ENCODE data around the gene FAM120C.

The FAM120C gene

GRCh38 chrX:54166915-54167314 lies 16.1 kb downstream of the FAM120C start:
- DNase-seq: no peak

- no peak for DNase-seq
Observed at GRCh38 chrX:54157561-54157960, 25.5 kb downstream of the FAM120C start.

GRCh38 chrX:54134269-54134668 lies 48.8 kb downstream of the FAM120C start:
- DNase-seq: no peak

- no peak for DNase-seq
Observed at GRCh38 chrX:54116391-54116790, 66.7 kb downstream of the FAM120C start.

- no peak for DNase-seq
Observed at GRCh38 chrX:54093571-54093970, 89.5 kb downstream of the FAM120C start.

- DNase-seq: no peak
Observed at GRCh38 chrX:54093159-54093558, 89.9 kb downstream of the FAM120C start.

- no peak for DNase-seq
Observed at GRCh38 chrX:54090880-54091279, 92.2 kb downstream of the FAM120C start.

GRCh38 chrX:54089191-54089590 lies 93.9 kb downstream of the FAM120C start:
- no peak for DNase-seq

GRCh38 chrX:54087661-54088060 lies 95.4 kb downstream of the FAM120C start:
- DNase-seq: no peak

GRCh38 chrX:54085666-54086065 lies 97.4 kb downstream of the FAM120C start:
- DNase-seq: no peak

- no peak for DNase-seq
Observed at GRCh38 chrX:54076903-54077302, 106.2 kb downstream of the FAM120C start.

GRCh38 chrX:54074826-54075225 lies 108.2 kb downstream of the FAM120C start:
- DNase-seq: no peak

GRCh38 chrX:54067766-54068165 lies 115.3 kb downstream of the FAM120C start:
- DNase-seq: no peak

GRCh38 chrX:54066841-54067240 lies 116.2 kb downstream of the FAM120C start:
- no peak for DNase-seq

GRCh38 chrX:54064564-54064963 lies 118.5 kb downstream of the FAM120C start:
- no peak for DNase-seq

- no peak for DNase-seq
Observed at GRCh38 chrX:54063361-54063760, 119.7 kb downstream of the FAM120C start.

- DNase-seq: no peak
Observed at GRCh38 chrX:54049801-54050200, 133.3 kb downstream of the FAM120C start.

GRCh38 chrX:54048412-54048811 lies 134.6 kb downstream of the FAM120C start:
- no peak for DNase-seq

- no peak for DNase-seq
Observed at GRCh38 chrX:54045563-54046228, 137.4 kb downstream of the FAM120C start.

GRCh38 chrX:54044877-54045338 lies 138.1 kb downstream of the FAM120C start:
- DNase-seq: no peak

- peak; percentile 91 to 92 for DNase-seq
Observed at GRCh38 chrX:54044126-54044876, 138.8 kb downstream of the FAM120C start, which contains the start of gene PHF8. TSS of gene PHF8 (minus strand) at chrX:54044473. CDS start at chrX:54042728, 1,745 bp downstream.

GRCh38 chrX:54043541-54044125 lies 139.4 kb downstream of the FAM120C start:
- peak in 1 of 2 experiments; percentile 36 for DNase-seq

- DNase-seq: no peak
Observed at GRCh38 chrX:54043056-54043455, 140.0 kb downstream of the FAM120C start.

GRCh38 chrX:54042609-54043021 lies 140.4 kb downstream of the FAM120C start:
- DNase-seq: peak; percentile 29 to 47

Measured in activated CD4-positive, alpha-beta T cell treated with anti-CD3 and anti-CD28 coated beads, Interleukin-2, amount 50 U/mL, for 48 hours (primary cell).